Heart left ventricle (tissue), 16 donors: Measurements from ENCODE around the gene CAMK2B. TPM values are rescaled to one million over a fixed set of nuclear protein-coding genes. Genes with fewer than 3 reads are reported as not detected.

ENCODE experiments used
- ATAC-seq, 4 donors: fragments of 200-7000 bp; cut with Tn5 transposase; one replicate each; pipeline ENCODE4 v1.9.1; 2020 to 2022; ENCODE audit warnings: moderate library complexity in 4 of 4, mild to moderate bottlenecking in 3 of 4, moderate number of reproducible peaks in 1 of 4
- DNase-seq, 5 donors: peaks; one replicate each; pipeline ENCODE4 v3.0.0-alpha.2; 2020
- H3K27ac ChIP-seq, 12 donors: fragments of 200-600 bp; sonication (generic) in 4 of 12; one replicate each; pipeline versions ENCODE4 v1.5.0 to v1.8.0; 2016 to 2022; ENCODE audit warnings: mild to moderate bottlenecking in 2 of 12
- H3K27me3 ChIP-seq, 9 donors: fragments of 200-600 bp; sonication (generic) in 2 of 9; one replicate each; pipeline versions ENCODE4 v1.5.1 to v1.8.0; 2016 to 2022; ENCODE audit warnings: mild to moderate bottlenecking in 3 of 9
- H3K36me3 ChIP-seq, 9 donors: fragments of 200-600 bp; sonication (generic) in 2 of 9; one replicate each; pipeline versions ENCODE4 v1.5.0 to v1.8.0; 2018 to 2022; ENCODE audit warnings: mild to moderate bottlenecking in 2 of 9
- H3K4me1 ChIP-seq, 12 donors: fragments of 200-600 bp; sonication (generic) in 4 of 12; one replicate each; pipeline versions ENCODE4 v1.5.0 to v1.8.0; 2016 to 2022; ENCODE audit warnings: mild to moderate bottlenecking in 3 of 12
- H3K4me3 ChIP-seq, 12 donors: fragments of 200-600 bp; sonication (generic) in 4 of 12; one replicate each; pipeline versions ENCODE4 v1.5.0 to v1.8.0; 2017 to 2022; ENCODE audit warnings: mild to moderate bottlenecking in 9 of 12, moderate library complexity in 4 of 12
- H3K9me3 ChIP-seq, 12 donors: fragments of 200-600 bp; sonication (generic) in 4 of 12; one replicate each; pipeline versions ENCODE4 v1.5.0 to v1.8.0; 2016 to 2022; ENCODE audit warnings: mild to moderate bottlenecking in 1 of 12
- CTCF ChIP-seq, 12 donors: fragments of 200-600 bp; sonication (generic) in 4 of 12; IDR thresholded peaks; one replicate each; pipeline versions ENCODE4 v1.5.0 to v1.8.0; 2018 to 2022; ENCODE audit warnings: antibody characterized with exemption in 12 of 12, mild to moderate bottlenecking in 5 of 12
- POLR2A ChIP-seq, 2 donors: fragments of 450-650 bp; IDR thresholded peaks; one replicate each; pipeline ENCODE4 v1.6.1; 2017; ENCODE audit warnings: antibody characterized with exemption in 2 of 2, mild to moderate bottlenecking in 2 of 2, moderate library complexity in 2 of 2
- WGBS, 4 donors: extraction: QIAGEN DNeasy Blood & Tissue Kit in 2 of 4; methylation state at CpG; one replicate each; pipeline versions ENCODE4 v1.1.5 to v1.1.7; 2013 to 2018; 5-methylcytosine and 5-hydroxymethylcytosine counted together
- intact Hi-C, 10 donors: fragments of 100-400 bp; cut with DNase I; formaldehyde crosslinking; loops; one replicate each; pipeline versions ENCODE4 v1.11.1 to v1.14.2; 2022
- polyA plus RNA-seq, 2 donors: library from polyadenylated mRNA; stranded (reverse); fragments of 200-250 nt; gene quantifications; one replicate each; pipeline ENCODE4 v1.2.3, GENCODE V29; 2013
- total RNA-seq, 9 donors: library from RNA; depleted of rRNA in 2 of 9; stranded (reverse); fragments of >200 nt in 2 of 9; fragmentation: NEBNext Ultra II Directional in 3 of 9; extraction: Animal tissue kit (Norgen Biotek cat#: 25700) in 3 of 9; gene quantifications; one replicate each; pipeline versions ENCODE4 v1.1.0 to v1.2.4, GENCODE V29; 2016 to 2023
- donor health status: ischemic (EF 13 %, LVEDD 7.1; RV severe dilation, severe dysfunction).
- donor health status: healthy with polysubstance abuse.
- donor health status: DM: no; HTN: yes; CAD: no.
- donor health status: DM: no; HTN: no; CAD: no.
- donor health status: ischemic (EF 25% LVEDD 6.9; RV normal size, moderate dysfunction).
- donor health status: ischemic (EF 25% LVEDD 5.7; RV mildly dilated, moderate dysfunction).
- donor health status: healthy.
- donor health status: DM: yes; HTN: yes; CAD: no.
- donor health status: ischemic (EF 35%, LVEDD 5.7; RV mildly dilated, moderate dysfunction).
- donor health status: nonischemic (EF 11% LVEDD 7.7; RV severe dilation, severe dysfunction).
- donor health status: DM: yes; HTN: yes; CAD: no.
- donor health status: PGD.
- donor health status: ischemic (EF 29% LVEDD 5.4; RV normal size, mild dysfunction).
- donor health status: nonischemic (EF 23%, LVEDD 6.1; RV moderate dilation, normal function).

The CAMK2B gene
- total and polyA plus RNA-seq, 11 donors, result 35.7 to 141 (median 103) TPM

- intact Hi-C loops, result no loop called here
- WGBS, 4 donors, result 69 to 85% (median 80%) methylated on average over 12 to 16 of the region's 16 CpGs
- DNase-seq (peak in 1 of 5 donors; percentile 21), ATAC-seq (no peak)
- TF ChIP-seq POLR2A (IDR thresholded peaks at IDR 0.05) (no peak), CTCF (IDR thresholded peaks at IDR 0.05) (no peak)
- H3K9me3 ChIP-seq, result peaks cover 0 to 11% (median 2%) of the 10 kb centered on the region in 12 donors
- peaks cover 0 to 24% (median 0%) of the 10 kb centered on the region in 9 donors for H3K27me3 ChIP-seq
- peak overlapping the region in 9 of 12 donors; percentile 81 to 96 (median 89) for H3K27ac ChIP-seq
- no peak overlapping the region for H3K4me3 ChIP-seq
- H3K4me1 ChIP-seq, result peaks cover 4 to 56% (median 27%) of the 10 kb centered on the region in 12 donors
- no peaks in the 10 kb centered on the region for H3K36me3 ChIP-seq
Observed at GRCh38 chr7:44311561-44312495, 13.6 kb downstream of the CAMK2B start.

- TF ChIP-seq CTCF (IDR thresholded peaks at IDR 0.05), result no peak
- no peak for TF ChIP-seq POLR2A (IDR thresholded peaks at IDR 0.05)
- 79 to 85% (median 82%) methylated on average over 10 of the region's 10 CpGs for WGBS, 4 donors
- Histone ChIP-seq H3K4me3 (peak overlapping the region; percentile 3 to 59 (median 44)), H3K4me1 (peaks cover 4 to 56% (median 27%) of the 10 kb centered on the region in 12 donors), H3K36me3 (no peaks in the 10 kb centered on the region), H3K27ac (peak overlapping the region in 10 of 12 donors; percentile 40 to 93 (median 70)), H3K9me3 (peaks cover 0 to 4% (median 0%) of the 10 kb centered on the region in 12 donors), H3K27me3 (peaks cover 0 to 24% (median 0%) of the 10 kb centered on the region in 9 donors)
- ATAC-seq, result no peak
- no peak for DNase-seq
- intact Hi-C loops, result no loop called here
Observed at GRCh38 chr7:44310221-44310848, 15.1 kb downstream of the CAMK2B start.

- H3K36me3 ChIP-seq, result no peaks in the 10 kb centered on the region
- H3K4me1 ChIP-seq, result peaks cover 4 to 54% (median 27%) of the 10 kb centered on the region in 12 donors
- DNase-seq (peak in 4 of 5 donors; percentile 67 to 85 (median 80)), ATAC-seq (peak; percentile 48 to 78 (median 70))
- H3K4me3 ChIP-seq, result peak overlapping the region; percentile 3 to 59 (median 44)
- TF ChIP-seq POLR2A (IDR thresholded peaks at IDR 0.05) (no peak), CTCF (IDR thresholded peaks at IDR 0.05) (no peak)
- intact Hi-C loops, result loop anchor here in 9 of 10 donors (5.0 kb wide), 3 partner anchors 52 to 67 kb away; no protein-coding TSS in a partner anchor
- no peaks in the 10 kb centered on the region for H3K9me3 ChIP-seq
- 12 to 28% (median 17%) methylated on average over 30 to 73 of the region's 73 CpGs for WGBS, 4 donors
- H3K27ac ChIP-seq, result peak overlapping the region in 11 of 12 donors; percentile 40 to 89 (median 69)
- peaks cover 0 to 24% (median 0%) of the 10 kb centered on the region in 9 donors for H3K27me3 ChIP-seq
Observed at GRCh38 chr7:44309271-44310091, 15.9 kb downstream of the CAMK2B start.
